H1 (cell line): ENCODE data around the gene SRGAP3. TPM values are rescaled to one million over a fixed set of nuclear protein-coding genes. Genes with fewer than 3 reads are reported as not detected.
A peak's percentile ranks its signal among the peaks of the same experiment; 100 is the strongest.

Experiments
- POLR2A ChIP-seq, 2 experiments: IDR thresholded peaks; 1 replicate in 1 of 2; 2 replicates in 1 of 2; pipeline ENCODE4 v1.6.1; 2011; ENCODE audit warnings: low read depth in 2 of 2, low read length in 2 of 2, mild to moderate bottlenecking in 2 of 2; ENCODE audit errors: control extremely low read depth in 1 of 2
- RBBP5 ChIP-seq: IDR thresholded peaks from 2 replicates; pipeline ENCODE4 v1.7.1; 2012; ENCODE audit warnings: low read depth, mild to moderate bottlenecking, inconsistent platforms, low read length, moderate library complexity, borderline replicate concordance
- RFX5 ChIP-seq: IDR thresholded peaks from 2 replicates; pipeline ENCODE4 v1.6.1; 2011; ENCODE audit warnings: low read depth, low read length, improper control_type of control experiment, borderline replicate concordance
- TAF1 ChIP-seq: IDR thresholded peaks from 2 replicates; pipeline ENCODE4 v1.6.1; 2011; ENCODE audit warnings: mild to moderate bottlenecking, low read depth, low read length
- TCF12 ChIP-seq: IDR thresholded peaks from 2 replicates; pipeline ENCODE4 v1.6.1; 2011; ENCODE audit warnings: low read depth, mild to moderate bottlenecking, low read length
- polyA plus RNA-seq, 7 experiments: library from polyadenylated mRNA; depleted of rRNA in 3 of 7; stranded (reverse) in 5 of 7; unstranded in 2 of 7; fragments of >200 nt in 5 of 7; fragments of 200-250 nt in 2 of 7; gene quantifications; 1 replicate in 5 of 7; 2 replicates in 1 of 7; 4 replicates in 1 of 7; pipeline versions ENCODE4 v1.2.1 to v1.2.3, GENCODE V29; 2011 to 2013; ENCODE audit warnings: missing spikeins in 2 of 7, mixed read lengths in 2 of 7
- total RNA-seq: library from RNA; stranded (reverse); fragmentation: NEBNext Ultra II Directional; extraction: Animal tissue kit (Norgen Biotek cat#: 25700); gene quantifications from 2 replicates; pipeline ENCODE4 v1.2.1, GENCODE V29; 2021
- TF ChIP-seq, protein P1 (sequence below): fragments of 300-600 bp; sonication (generic); IDR thresholded peaks from 2 replicates; pipeline ENCODE4 v1.7.1; 2012; ENCODE audit warnings: low read length, moderate library complexity, mild to moderate bottlenecking, inconsistent platforms; ENCODE audit not compliant: insufficient replicate concordance

SRGAP3 gene
- total and polyA plus RNA-seq, 2 of the 8 experiments (the other 6 are each of a cell fraction or from before 2014, with no cell fraction given), result 5.8 to 11.4 TPM

DNA sequence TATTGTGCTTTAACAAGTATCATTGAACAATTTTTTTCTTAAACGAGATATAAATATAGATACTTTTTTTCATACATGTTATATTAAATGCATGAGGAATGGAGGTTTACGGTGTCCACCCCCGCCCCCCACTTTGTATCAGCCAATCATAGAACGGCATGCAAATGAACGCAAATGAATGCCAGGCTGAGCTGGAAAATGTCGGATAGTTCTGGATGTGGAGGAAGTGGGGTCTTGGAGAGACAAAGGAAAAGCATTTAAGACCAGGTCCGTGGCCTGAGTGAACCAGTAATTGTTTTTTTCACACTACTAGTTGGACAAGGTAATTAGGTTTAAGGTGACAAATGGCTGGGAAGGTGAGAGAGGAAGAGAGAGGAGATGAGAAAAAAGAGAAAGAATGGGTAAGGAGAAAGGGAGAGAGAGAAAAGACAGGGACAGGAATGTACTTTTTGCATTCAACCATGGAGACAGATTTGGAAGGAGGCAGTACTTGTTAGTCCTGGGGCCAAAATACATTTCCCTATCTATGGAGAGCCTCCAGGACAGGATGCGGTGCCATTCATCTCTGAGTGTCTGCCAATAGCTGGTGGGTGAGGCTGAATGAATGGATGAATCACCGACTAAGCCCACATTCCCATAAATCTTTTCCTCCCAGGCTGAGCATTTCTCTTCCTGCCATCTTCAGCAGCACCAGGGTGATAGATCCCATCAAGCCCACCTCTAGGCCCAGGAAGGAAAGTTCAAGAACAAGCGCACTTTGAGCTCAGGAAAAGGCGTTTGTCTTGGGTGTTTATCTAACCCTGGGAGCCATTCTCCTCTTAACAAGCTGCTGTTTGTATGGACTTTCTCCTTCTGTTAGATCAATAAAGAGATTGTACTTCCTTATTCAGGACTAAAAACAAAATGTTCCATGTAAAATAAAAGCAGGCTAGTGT is 284.7 kb downstream of the SRGAP3 start (continued):
- TF ChIP-seq, protein P1, sequence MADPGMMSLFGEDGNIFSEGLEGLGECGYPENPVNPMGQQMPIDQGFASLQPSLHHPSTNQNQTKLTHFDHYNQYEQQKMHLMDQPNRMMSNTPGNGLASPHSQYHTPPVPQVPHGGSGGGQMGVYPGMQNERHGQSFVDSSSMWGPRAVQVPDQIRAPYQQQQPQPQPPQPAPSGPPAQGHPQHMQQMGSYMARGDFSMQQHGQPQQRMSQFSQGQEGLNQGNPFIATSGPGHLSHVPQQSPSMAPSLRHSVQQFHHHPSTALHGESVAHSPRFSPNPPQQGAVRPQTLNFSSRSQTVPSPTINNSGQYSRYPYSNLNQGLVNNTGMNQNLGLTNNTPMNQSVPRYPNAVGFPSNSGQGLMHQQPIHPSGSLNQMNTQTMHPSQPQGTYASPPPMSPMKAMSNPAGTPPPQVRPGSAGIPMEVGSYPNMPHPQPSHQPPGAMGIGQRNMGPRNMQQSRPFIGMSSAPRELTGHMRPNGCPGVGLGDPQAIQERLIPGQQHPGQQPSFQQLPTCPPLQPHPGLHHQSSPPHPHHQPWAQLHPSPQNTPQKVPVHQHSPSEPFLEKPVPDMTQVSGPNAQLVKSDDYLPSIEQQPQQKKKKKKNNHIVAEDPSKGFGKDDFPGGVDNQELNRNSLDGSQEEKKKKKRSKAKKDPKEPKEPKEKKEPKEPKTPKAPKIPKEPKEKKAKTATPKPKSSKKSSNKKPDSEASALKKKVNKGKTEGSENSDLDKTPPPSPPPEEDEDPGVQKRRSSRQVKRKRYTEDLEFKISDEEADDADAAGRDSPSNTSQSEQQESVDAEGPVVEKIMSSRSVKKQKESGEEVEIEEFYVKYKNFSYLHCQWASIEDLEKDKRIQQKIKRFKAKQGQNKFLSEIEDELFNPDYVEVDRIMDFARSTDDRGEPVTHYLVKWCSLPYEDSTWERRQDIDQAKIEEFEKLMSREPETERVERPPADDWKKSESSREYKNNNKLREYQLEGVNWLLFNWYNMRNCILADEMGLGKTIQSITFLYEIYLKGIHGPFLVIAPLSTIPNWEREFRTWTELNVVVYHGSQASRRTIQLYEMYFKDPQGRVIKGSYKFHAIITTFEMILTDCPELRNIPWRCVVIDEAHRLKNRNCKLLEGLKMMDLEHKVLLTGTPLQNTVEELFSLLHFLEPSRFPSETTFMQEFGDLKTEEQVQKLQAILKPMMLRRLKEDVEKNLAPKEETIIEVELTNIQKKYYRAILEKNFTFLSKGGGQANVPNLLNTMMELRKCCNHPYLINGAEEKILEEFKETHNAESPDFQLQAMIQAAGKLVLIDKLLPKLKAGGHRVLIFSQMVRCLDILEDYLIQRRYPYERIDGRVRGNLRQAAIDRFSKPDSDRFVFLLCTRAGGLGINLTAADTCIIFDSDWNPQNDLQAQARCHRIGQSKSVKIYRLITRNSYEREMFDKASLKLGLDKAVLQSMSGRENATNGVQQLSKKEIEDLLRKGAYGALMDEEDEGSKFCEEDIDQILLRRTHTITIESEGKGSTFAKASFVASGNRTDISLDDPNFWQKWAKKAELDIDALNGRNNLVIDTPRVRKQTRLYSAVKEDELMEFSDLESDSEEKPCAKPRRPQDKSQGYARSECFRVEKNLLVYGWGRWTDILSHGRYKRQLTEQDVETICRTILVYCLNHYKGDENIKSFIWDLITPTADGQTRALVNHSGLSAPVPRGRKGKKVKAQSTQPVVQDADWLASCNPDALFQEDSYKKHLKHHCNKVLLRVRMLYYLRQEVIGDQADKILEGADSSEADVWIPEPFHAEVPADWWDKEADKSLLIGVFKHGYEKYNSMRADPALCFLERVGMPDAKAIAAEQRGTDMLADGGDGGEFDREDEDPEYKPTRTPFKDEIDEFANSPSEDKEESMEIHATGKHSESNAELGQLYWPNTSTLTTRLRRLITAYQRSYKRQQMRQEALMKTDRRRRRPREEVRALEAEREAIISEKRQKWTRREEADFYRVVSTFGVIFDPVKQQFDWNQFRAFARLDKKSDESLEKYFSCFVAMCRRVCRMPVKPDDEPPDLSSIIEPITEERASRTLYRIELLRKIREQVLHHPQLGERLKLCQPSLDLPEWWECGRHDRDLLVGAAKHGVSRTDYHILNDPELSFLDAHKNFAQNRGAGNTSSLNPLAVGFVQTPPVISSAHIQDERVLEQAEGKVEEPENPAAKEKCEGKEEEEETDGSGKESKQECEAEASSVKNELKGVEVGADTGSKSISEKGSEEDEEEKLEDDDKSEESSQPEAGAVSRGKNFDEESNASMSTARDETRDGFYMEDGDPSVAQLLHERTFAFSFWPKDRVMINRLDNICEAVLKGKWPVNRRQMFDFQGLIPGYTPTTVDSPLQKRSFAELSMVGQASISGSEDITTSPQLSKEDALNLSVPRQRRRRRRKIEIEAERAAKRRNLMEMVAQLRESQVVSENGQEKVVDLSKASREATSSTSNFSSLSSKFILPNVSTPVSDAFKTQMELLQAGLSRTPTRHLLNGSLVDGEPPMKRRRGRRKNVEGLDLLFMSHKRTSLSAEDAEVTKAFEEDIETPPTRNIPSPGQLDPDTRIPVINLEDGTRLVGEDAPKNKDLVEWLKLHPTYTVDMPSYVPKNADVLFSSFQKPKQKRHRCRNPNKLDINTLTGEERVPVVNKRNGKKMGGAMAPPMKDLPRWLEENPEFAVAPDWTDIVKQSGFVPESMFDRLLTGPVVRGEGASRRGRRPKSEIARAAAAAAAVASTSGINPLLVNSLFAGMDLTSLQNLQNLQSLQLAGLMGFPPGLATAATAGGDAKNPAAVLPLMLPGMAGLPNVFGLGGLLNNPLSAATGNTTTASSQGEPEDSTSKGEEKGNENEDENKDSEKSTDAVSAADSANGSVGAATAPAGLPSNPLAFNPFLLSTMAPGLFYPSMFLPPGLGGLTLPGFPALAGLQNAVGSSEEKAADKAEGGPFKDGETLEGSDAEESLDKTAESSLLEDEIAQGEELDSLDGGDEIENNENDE, result no peak
- TF ChIP-seq RBBP5, result no peak
- peak; percentile 39; the same call in 1 of the 2 replicates for TF ChIP-seq TAF1
- no peak for TF ChIP-seq TCF12
- peak in 1 of 2 experiments; percentile 58; a peak in 1 of 3 replicates for TF ChIP-seq POLR2A (IDR thresholded peaks at IDR 0.05; ENCODE audit: control extremely low read depth in 1 of 2, low read depth in 2 of 2, low read length in 2 of 2)
- no peak for TF ChIP-seq RFX5
